Activated CD4-positive, CD25-positive, alpha-beta regulatory T cell treated with anti-CD3 and anti-CD28 coated beads, Interleukin-2, amount 50 U/mL, for 16 hours (primary cell): ENCODE results near the gene CEP57.
"Not testable (repeated sequence)": the region's sequence is repeated elsewhere in the genome, so short reads cannot be mapped to it uniquely, and the experiment has no call there.

Source experiments
- DNase-seq: peaks from one replicate; pipeline ENCODE4 v3.0.0-alpha.2; 2020; ENCODE audit warnings: low read depth, low spot score

Gene CEP57

GRCh38 chr11:95854362-95854761 is 64.1 kb downstream of the CEP57 start:
- DNase-seq = not testable (repeated sequence)

DNA sequence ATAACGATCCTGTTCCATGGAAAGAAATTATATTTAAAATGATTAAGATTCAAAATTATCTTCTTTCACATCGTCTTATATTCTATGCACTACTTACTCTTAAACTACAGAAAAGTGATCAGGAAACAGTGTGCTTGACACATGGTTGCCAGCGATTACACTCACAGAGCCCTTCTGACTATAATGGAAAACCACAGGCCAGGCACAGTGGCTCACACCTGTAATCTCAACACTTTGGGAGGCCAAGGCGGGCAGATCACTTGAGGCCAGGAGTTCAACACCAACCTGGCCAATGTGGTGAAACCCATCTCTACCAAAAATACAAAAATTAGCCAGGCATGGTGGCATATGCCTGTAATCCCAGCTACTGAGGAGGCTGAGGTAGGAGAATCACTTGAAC is 69.7 kb downstream of the CEP57 start:
- DNase-seq = not testable (repeated sequence)

DNA sequence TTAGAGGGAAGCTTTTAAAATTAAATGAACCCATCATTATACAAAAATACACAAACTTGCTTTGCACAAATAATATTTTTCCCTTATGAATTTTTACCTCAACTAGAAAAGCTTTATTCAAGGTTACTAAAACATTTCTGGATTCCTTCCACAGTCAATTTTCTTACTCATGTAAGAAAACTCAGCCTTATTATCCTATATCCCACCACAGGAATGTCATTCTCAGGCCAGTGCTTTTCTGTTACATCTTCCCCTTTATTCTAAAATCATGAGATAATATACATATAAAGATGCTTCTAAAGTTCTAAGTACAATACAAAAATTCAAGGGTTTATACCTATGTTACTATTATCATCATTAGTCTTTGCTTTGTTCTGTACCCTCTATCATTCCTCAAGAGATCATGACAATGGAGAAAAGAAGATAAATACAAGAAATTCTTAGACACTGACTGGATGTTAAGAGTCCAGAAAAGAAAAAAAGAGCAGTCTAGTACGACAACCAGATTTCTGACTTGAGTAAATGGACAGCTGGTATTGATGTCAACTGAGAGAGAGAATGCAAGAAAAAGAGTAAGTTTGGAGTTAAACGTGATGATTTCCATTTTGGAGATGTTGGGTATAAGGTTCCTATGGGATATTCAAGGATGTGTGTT is 73.3 kb downstream of the CEP57 start:
- DNase-seq = no peak

GRCh38 chr11:95867105-95867504 is 76.8 kb downstream of the CEP57 start:
- DNase-seq = no peak

DNA sequence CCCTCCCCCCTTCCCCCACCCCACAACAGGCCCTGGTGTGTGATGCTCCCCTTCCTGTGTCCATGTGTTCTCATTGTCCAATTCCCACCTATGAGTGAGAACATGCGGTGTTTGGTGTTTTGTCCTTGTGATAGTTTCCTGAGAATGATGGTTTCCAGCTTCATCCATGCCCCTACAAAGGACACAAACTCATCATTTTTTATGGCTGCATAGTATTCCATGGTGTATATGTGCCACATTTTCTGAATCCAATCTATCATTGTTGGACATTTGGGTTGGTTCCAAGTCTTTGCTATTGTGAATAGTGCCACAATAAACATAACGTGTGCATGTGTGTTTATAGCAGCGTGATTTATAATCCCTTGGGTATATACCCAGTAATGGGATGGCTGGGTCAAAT is 80.6 kb downstream of the CEP57 start:
- DNase-seq = not testable (repeated sequence)

DNA sequence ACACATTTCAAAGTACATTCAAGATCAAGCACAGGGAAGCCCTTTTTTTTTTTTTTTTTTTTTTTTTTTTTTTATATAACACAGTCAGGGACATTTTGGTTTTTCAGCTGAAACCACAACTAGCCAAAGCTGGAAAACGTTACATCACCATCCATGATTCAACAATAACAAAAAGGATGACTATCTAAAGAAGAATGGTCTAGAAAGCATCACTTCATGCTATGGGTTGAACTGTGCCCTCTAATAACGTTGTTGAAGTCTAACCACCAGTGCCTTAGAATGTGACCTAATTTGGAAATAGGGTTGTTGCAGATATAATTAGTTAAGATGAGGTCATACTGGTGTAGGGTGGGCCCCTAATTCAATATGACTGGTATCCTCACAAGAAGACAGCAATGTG is 87.0 kb downstream of the CEP57 start:
- DNase-seq = no peak
